ENCODE results near the gene S1PR2.
"Not testable (repeated sequence)": the region's sequence is repeated elsewhere in the genome, so short reads cannot be mapped to it uniquely, and the experiment has no call there.

The S1PR2 gene

DNA sequence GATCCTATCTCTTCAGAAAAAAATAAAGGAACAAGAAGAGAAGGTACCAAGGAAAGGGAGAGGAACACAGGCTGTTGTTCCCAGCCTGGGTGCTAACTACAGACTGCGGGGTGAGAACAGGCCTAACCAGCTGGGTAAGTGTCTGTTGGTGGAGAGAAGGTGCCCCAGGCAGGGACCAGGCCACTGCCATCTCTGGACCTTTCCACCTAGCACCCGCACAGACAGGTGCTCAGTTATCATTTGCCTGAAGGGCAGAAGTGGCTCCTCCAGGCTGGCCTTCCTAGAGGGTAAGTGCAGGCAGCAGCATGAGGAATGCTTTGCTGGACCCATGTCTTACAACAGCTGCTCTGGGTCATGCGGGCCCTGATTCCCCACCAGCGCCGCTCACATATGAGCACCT lies 46.5 kb downstream of the S1PR2 start:
- no peak for DNase-seq

- DNase-seq: no peak
Observed at GRCh38 chr19:10183926-10184325, 47.2 kb downstream of the S1PR2 start.

GRCh38 chr19:10182847-10183246 lies 48.3 kb downstream of the S1PR2 start:
- no peak for DNase-seq

- DNase-seq: no peak
Observed at GRCh38 chr19:10182076-10182475, 49.1 kb downstream of the S1PR2 start.

DNA sequence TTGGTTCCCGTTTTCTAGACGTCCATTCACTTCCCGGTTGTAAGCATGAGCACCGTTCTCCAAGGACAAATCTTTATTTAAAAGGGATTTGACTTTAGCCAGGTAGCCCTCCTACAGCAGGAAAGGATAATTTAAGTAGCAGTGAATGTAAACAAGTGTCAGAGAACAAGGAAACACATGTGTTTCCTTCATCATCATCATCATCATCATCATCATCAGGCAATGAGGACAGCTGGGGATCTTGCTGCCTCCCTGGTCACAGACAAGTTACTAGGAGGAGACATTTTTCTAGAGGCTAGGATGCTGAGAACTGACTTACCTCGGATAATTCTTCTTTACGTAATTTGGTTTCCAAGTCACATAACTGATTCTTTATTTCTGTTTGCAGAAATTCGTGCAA lies 50.7 kb downstream of the S1PR2 start:
- DNase-seq: no peak

DNA sequence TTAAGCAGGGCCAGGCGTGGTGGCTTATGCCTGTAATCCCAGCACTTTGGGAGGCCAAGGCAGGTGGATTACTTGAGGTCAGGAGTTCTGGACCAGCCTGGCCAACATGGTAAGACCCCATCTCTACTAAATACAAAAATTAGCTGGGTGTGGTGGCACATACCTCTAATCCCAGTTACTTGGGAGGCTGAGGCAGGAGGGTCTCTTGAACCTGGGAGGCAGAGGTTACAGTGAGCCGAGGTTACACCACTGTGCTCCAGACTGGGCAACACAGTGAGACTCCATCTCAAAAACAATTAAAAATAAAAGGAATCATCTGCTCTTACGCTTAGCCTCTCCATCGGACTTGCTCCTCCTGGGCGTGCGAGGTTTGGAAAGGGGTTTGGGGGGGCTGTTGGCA lies 51.1 kb downstream of the S1PR2 start:
- not testable (repeated sequence) for DNase-seq

GRCh38 chr19:10173527-10173926 lies 57.6 kb downstream of the S1PR2 start:
- DNase-seq: no peak
